ENCODE measurements around the gene CES3.
"Not testable (repeated sequence)": the region's sequence is repeated elsewhere in the genome, so short reads cannot be mapped to it uniquely, and the experiment has no call there.

CES3 gene

DNA sequence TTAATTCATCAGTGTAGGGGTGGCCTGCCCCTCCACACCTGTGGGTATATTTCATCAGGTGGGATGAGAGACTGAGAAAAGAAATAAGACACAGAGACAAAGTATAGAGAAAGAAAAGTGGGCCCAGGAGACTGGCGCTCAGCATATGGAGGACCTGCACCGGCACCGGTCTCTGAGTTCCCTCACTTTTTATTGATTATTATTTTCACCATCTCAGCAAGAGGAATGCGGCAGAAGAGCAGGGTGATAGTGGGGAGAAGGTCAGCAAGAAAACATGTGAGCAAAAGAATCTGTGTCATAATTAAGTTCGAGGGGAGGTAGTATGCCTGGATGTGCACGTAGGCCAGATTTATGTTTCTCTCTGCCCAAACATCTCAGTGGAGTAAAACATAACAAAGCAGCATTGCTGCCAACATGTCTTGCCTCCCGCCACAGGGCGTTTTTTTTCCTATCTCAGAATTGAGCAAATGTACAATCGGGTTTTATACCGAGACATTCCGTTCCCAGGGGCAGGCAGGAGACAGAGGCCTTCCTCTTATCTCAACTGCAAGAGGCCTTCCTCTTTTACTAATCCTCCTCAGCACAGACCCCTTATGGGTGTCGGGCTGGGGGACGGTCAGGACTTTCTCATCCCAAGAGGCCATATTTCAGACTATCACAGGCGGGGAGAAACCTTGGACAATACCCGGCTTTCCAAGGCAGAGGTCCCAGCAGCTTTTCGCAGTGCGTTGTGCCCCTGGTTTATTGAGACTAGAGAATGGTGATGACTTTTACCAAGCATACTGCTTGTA lies 5.5 kb upstream of the CES3 start:
- not testable (repeated sequence) for H3K9me3 Mint-ChIP-seq; H3K36me3 Mint-ChIP-seq (ENCODE audit: low read depth); H3K4me3 Mint-ChIP-seq; H3K27ac Mint-ChIP-seq
- Mint-ChIP-seq H3K4me1 (ENCODE audit: low read depth) (peaks cover 31% of the 10 kb centered on the region), H3K27me3 (peaks cover 30% of the 10 kb centered on the region)
- intact Hi-C loops (cut with micrococcal nuclease), result loop anchor here (2.0 kb wide), 1 partner anchor 199 kb away; no protein-coding TSS in a partner anchor

DNA sequence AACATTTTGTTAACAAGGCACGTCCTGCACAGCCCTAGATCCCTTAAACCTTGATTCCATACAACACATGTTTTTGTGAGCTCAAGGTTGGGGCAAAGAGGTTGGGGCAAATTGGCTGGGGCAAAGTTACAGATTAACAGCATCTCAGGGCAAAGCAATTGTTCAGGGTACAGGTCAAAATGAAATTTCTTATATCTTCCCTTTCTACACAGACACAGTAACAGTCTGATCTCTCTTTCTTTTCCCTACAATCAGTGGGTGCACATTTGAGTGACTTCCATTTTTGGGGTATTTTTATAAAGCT lies 5.0 kb upstream of the CES3 start:
- H3K36me3 Mint-ChIP-seq (ENCODE audit: low read depth); H3K9me3 Mint-ChIP-seq; intact Hi-C loops (cut with micrococcal nuclease); H3K4me3 Mint-ChIP-seq; H3K27ac Mint-ChIP-seq: not testable (repeated sequence)
- Mint-ChIP-seq H3K4me1 (ENCODE audit: low read depth) (peaks cover 36% of the 10 kb centered on the region), H3K27me3 (peaks cover 26% of the 10 kb centered on the region)

DNA sequence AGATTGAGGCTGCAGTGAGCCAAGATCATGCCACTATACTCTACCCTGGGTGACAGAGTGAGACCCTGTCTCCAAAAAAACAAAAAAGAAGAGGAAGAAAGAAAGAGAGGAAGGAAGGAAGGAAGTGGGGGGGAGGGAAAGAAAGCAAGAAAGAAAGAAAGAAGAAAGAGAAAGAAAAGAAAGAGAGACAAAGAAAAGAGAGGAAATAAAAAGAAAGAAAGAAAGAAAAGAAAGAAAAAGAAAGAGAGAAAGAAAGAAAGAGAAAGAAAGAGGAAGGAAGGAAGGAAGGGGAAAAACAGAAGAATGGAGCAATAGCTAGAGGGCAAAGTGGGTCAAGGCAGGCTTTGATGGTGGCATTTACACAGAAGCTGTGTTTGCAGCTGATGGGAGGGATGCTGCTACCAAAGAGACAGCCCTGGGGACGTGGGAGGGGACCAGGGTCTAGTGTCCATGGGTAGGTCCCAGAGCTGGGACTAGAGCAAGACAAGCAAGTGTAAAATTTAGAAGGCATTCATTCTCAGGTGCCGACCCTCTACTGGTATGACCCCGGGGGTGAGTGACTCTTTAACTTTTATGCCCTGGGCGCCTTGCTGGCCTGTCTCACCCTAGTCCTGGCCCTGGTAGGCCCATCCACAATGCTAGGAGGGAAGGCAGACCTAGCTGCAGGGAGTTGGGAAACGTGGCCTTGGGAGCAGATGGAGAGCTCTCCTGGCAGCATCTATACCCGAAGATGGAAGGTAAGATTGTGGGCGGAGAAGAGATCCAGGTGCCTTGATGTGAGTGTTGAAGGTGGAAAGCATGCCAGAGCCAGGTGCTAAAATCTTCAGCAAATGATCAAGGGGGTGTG lies 2.0 kb upstream of the CES3 start:
- peaks cover 49% of the 10 kb centered on the region for H3K4me1 Mint-ChIP-seq (ENCODE audit: low read depth)
- H3K36me3 Mint-ChIP-seq (ENCODE audit: low read depth), result no peaks in the 10 kb centered on the region
- H3K4me3 Mint-ChIP-seq, result no peak overlapping the region
- peaks cover under 1% of the 10 kb centered on the region for H3K27me3 Mint-ChIP-seq
- no peaks in the 10 kb centered on the region for H3K9me3 Mint-ChIP-seq
- intact Hi-C loops (cut with micrococcal nuclease), result no loop called here
- H3K27ac Mint-ChIP-seq, result peak overlapping the region; percentile 84

DNA sequence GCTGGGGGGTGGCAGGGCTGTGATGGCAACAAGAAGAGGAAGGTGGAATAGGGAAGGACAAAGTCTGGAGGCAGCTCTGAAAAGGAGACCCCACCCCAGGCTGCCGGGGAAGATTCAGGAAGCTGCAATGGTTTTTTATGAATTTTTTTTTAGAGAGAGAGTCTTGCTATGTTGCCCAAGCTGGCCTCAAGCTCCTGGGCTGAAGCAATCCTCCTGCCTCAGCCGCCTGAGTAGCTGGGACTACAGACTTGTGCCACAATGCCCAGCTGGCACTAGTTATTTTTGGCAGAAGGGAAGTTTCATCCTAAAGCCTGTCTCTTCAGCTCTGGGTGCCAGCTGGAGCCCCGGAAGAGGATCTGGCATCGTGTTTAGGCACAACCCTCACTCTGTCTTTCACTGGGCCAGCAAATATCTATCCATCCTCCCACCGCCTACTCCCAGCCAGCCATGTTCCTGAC lies 1.3 kb upstream of the CES3 start:
- Mint-ChIP-seq H3K27me3 (peaks cover 2% of the 10 kb centered on the region), H3K4me1 (ENCODE audit: low read depth) (peaks cover 49% of the 10 kb centered on the region), H3K9me3 (no peaks in the 10 kb centered on the region), H3K4me3 (no peak overlapping the region), H3K36me3 (ENCODE audit: low read depth) (no peaks in the 10 kb centered on the region), H3K27ac (peak overlapping the region; percentile 84)
- intact Hi-C loops (cut with micrococcal nuclease), result no loop called here

DNA sequence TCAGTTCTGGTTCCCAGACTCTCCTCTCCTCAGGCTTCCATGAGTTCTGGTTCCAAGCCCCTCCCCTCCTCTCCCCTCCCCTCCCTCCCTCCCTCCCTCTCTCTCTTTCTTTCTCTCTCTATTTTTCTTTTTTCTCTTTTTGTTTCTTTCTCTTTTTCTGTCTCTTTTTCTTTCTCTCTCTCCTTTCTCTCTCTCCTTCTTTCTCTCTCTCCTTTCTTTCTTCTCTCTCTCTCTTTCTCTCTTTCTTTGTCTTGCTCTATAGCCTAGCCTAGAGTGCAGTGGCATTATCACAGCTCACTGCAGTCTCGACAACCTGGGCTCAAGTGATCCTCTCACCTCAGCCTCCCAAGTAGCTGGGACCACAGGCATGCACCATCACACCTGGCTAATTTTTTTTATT lies 796 bp upstream of the CES3 start:
- peaks cover 7% of the 10 kb centered on the region for H3K27me3 Mint-ChIP-seq
- peaks cover 49% of the 10 kb centered on the region for H3K4me1 Mint-ChIP-seq (ENCODE audit: low read depth)
- intact Hi-C loops (cut with micrococcal nuclease), result no loop called here
- no peaks in the 10 kb centered on the region for H3K36me3 Mint-ChIP-seq (ENCODE audit: low read depth)
- H3K27ac Mint-ChIP-seq, result peak overlapping the region; percentile 84
- no peaks in the 10 kb centered on the region for H3K9me3 Mint-ChIP-seq
- peak overlapping the region; percentile 17 for H3K4me3 Mint-ChIP-seq

DNA sequence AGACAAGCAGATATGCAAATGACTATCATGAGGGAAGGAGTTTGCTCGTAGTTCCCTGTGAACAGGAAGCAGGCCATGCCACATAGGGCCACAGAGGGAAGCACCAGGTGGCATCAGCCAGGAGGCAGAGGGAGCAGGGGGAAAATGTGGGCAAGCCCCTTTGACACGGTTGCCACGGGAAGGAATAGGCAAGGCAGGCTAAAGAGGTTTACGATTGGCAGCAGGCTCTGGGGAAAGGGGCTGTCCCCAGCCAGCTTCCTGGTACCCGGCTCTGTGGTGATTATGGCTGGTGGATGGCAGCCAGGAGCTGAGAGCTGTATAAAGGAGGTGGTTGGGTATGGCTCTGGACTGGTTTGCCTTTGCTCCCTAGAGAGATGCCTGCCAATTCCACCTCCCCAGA lies 848 bp downstream of the CES3 start:
- H3K4me3 Mint-ChIP-seq, result no peak overlapping the region
- H3K9me3 Mint-ChIP-seq, result no peaks in the 10 kb centered on the region
- H3K27ac Mint-ChIP-seq, result peak overlapping the region; percentile 24

DNA sequence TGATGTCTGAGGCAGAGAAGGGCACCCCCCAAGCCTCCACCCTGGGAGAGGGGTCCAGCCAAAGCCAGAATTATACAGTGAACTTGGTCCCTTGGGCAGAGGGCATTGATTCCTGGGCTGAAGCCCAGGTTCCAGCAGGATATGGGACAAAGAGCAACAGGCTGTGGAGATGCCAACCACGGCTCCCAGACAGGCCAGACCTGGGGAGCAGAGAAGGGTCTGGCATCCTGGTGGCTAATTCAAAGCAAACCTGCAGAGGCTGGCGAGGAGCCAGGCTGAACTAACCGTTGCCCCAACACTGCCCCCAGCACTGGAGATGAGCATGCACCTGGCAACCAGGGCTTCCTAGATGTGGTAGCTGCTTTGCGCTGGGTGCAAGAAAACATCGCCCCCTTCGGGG lies 3.0 kb downstream of the CES3 start:
- H3K36me3 Mint-ChIP-seq (ENCODE audit: low read depth), result no peaks in the 10 kb centered on the region
- H3K27ac Mint-ChIP-seq, result no peak overlapping the region
- peaks cover 13% of the 10 kb centered on the region for H3K27me3 Mint-ChIP-seq
- peaks cover 33% of the 10 kb centered on the region for H3K4me1 Mint-ChIP-seq (ENCODE audit: low read depth)
- no peak overlapping the region for H3K4me3 Mint-ChIP-seq
- no peaks in the 10 kb centered on the region for H3K9me3 Mint-ChIP-seq
- intact Hi-C loops (cut with micrococcal nuclease), result no loop called here

More for the DNA sequence above, 848 bp downstream of the CES3 start:
- H3K4me1 Mint-ChIP-seq (ENCODE audit: low read depth), result peaks cover 49% of the 10 kb centered on the region
- intact Hi-C loops (cut with micrococcal nuclease), result no loop called here
- H3K36me3 Mint-ChIP-seq (ENCODE audit: low read depth), result no peaks in the 10 kb centered on the region
- H3K27me3 Mint-ChIP-seq, result peaks cover 13% of the 10 kb centered on the region

DNA sequence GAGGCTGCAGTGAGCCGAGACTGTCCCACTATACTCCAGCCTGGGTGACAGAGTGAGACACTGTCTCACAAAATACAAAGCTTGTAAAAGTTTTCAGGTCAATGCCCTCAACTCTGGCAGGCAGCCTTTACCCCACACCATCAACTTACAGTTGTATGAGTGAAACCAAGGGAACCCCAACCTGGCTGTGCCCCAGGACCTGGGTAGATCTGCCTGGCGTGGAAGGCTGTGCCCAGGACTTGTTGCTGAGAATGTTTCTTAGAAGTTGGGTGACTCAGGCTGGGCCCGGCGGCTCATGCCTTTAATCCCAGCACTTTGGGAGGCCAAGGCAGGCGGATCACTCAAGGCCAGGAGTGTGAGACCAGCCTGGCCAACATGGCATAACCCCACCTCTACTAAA lies 7.8 kb downstream of the CES3 start:
- no peaks in the 10 kb centered on the region for H3K9me3 Mint-ChIP-seq
- no peak overlapping the region for H3K27ac Mint-ChIP-seq
- intact Hi-C loops (cut with micrococcal nuclease), result no loop called here
- no peaks in the 10 kb centered on the region for H3K36me3 Mint-ChIP-seq (ENCODE audit: low read depth)
- H3K4me1 Mint-ChIP-seq (ENCODE audit: low read depth), result no peaks in the 10 kb centered on the region
- H3K4me3 Mint-ChIP-seq, result no peak overlapping the region
- H3K27me3 Mint-ChIP-seq, result peaks cover 18% of the 10 kb centered on the region

DNA sequence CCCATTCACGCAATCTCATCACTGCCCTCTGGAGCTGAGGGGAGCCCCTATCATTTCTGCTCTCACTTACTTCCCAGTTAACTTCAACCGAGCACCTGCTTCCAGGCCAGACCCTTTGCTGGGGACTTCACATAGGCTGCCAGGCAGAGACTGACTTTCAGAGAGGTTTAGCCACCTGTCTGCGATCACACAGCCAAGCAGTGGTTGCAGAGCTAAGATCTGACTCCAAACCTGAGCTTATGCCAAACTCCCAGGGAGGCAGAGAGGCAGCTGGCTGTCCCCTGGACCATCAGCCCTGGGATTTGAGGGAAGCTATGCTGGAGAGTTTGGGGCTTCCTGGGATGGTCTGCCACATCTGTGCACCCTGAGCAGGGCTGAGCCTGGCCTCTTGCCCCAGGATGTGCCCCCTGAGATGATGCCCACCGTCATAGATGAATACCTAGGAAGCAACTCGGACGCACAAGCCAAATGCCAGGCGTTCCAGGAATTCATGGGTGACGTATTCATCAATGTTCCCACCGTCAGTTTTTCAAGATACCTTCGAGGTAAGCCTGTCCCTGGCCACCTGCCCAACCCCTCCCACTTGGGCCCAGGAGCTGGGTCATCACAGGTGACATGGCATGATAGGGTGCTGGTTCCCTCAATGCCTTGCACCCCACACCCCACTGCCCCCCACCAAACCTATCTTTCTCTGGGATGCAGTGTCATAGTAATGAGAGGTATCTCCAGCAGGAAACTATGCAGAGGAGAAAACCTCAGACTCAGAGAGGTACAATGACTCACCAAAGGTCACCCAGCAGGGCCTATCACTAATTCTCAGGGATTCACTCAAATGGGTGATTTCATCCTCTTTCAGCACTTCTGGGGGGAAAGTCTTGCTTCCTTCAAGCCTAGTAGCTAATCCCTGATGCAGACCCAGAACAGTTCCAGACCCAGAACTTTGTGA lies 10.0 kb downstream of the CES3 start:
- H3K27me3 Mint-ChIP-seq, result peaks cover 24% of the 10 kb centered on the region
- no peak overlapping the region for H3K27ac Mint-ChIP-seq
- intact Hi-C loops (cut with micrococcal nuclease), result no loop called here
- H3K4me1 Mint-ChIP-seq (ENCODE audit: low read depth), result no peaks in the 10 kb centered on the region
- H3K9me3 Mint-ChIP-seq, result no peaks in the 10 kb centered on the region
- H3K4me3 Mint-ChIP-seq, result no peak overlapping the region
- no peaks in the 10 kb centered on the region for H3K36me3 Mint-ChIP-seq (ENCODE audit: low read depth)

DNA sequence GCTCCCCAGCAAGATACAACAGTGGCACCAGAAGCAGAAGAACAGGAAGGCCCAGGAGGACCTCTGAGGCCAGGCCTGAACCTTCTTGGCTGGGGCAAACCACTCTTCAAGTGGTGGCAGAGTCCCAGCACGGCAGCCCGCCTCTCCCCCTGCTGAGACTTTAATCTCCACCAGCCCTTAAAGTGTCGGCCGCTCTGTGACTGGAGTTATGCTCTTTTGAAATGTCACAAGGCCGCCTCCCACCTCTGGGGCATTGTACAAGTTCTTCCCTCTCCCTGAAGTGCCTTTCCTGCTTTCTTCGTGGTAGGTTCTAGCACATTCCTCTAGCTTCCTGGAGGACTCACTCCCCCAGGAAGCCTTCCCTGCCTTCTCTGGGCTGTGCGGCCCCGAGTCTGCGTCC lies 11.9 kb downstream of the CES3 start:
- Mint-ChIP-seq H3K4me3 (no peak overlapping the region), H3K4me1 (ENCODE audit: low read depth) (peaks cover 5% of the 10 kb centered on the region), H3K36me3 (ENCODE audit: low read depth) (no peaks in the 10 kb centered on the region)

DNA sequence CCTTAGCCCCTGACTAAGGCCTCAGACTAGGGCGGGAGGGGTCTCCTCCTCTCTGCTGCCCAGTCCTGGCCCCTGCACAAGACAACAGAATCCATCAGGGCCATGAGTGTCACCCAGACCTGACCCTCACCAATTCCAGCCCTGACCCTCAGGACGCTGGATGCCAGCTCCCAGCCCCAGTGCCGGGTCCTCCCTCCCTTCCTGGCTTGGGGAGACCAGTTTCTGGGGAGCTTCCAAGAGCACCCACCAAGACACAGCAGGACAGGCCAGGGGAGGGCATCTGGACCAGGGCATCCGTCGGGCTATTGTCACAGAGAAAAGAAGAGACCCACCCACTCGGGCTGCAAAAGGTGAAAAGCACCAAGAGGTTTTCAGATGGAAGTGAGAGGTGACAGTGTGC lies 12.7 kb downstream of the CES3 start:
- Mint-ChIP-seq H3K4me1 (ENCODE audit: low read depth) (peaks cover 9% of the 10 kb centered on the region), H3K36me3 (ENCODE audit: low read depth) (no peaks in the 10 kb centered on the region), H3K27me3 (peaks cover 31% of the 10 kb centered on the region), H3K9me3 (no peaks in the 10 kb centered on the region), H3K27ac (no peak overlapping the region), H3K4me3 (no peak overlapping the region)
- intact Hi-C loops (cut with micrococcal nuclease), result no loop called here

More for the DNA sequence above, 11.9 kb downstream of the CES3 start:
- peaks cover 31% of the 10 kb centered on the region for H3K27me3 Mint-ChIP-seq
- no peak overlapping the region for H3K27ac Mint-ChIP-seq
- intact Hi-C loops (cut with micrococcal nuclease), result no loop called here
- no peaks in the 10 kb centered on the region for H3K9me3 Mint-ChIP-seq

DNA sequence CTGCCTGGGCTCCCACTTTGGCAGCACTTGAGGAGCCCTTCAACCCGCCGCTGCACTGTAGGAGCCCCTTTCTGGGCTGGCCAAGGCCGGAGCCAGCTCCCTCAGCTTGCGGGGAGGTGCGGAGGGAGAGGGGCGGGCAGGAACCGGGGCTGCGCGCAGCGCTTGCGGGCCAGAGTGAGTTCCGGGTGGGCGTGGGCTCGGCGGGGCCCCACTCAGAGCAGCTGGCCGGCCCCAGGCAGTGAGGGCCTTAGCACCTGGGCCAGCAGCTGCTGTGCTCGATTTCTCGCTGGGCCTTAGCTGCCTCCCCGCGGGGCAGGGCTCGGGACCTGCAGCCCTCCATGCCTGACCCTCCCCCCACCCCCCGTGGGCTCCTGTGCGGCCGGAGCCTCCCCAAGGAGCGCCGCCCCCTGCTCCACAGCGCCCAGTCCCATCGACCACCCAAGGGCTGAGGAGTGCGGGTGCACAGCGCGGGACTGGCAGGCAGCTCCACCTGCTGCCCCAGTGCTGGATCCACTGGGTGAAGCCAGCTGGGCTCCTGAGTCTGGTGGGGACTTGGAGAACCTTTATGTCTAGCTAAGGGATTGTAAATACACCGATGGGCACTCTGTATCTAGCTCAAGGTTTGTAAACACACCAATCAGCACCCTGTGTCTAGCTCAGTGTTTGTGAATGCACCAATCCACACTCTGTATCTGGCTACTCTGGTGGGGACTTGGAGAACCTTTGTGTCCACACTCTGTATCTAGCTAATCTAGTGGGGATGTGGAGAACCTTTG lies 13.3 kb downstream of the CES3 start:
- not testable (repeated sequence) for H3K4me3 Mint-ChIP-seq

DNA sequence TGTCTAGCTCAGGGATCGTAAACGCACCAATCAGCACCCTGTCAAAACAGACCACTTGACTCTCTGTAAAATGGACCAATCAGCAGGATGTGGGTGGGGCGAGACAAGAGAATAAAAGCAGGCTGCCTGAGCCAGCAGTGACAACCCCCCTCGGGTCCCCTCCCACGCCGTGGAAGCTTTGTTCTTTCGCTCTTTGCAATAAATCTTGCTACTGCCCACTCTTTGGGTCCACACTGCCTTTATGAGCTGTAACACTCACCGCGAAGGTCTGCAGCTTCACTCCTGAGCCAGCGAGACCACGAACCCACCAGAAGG lies 13.8 kb downstream of the CES3 start:
- Mint-ChIP-seq H3K4me1 (ENCODE audit: low read depth) (peaks cover 20% of the 10 kb centered on the region), H3K27me3 (peaks cover 31% of the 10 kb centered on the region)
- H3K4me3 Mint-ChIP-seq; H3K36me3 Mint-ChIP-seq (ENCODE audit: low read depth); H3K9me3 Mint-ChIP-seq; H3K27ac Mint-ChIP-seq; intact Hi-C loops (cut with micrococcal nuclease): not testable (repeated sequence)

More for the DNA sequence above, 13.3 kb downstream of the CES3 start:
- H3K9me3 Mint-ChIP-seq; H3K27ac Mint-ChIP-seq; intact Hi-C loops (cut with micrococcal nuclease); H3K36me3 Mint-ChIP-seq (ENCODE audit: low read depth): not testable (repeated sequence)
- peaks cover 15% of the 10 kb centered on the region for H3K4me1 Mint-ChIP-seq (ENCODE audit: low read depth)
- H3K27me3 Mint-ChIP-seq, result peaks cover 31% of the 10 kb centered on the region

Data from dendritic cell treated with granulocyte-macrophage colony-stimulating factor and Interleukin-4, amounts not matched to agents 40 ng/mL and 50 ng/mL, for 4 days (primary cell).